ENCODE data around the gene NOC2L.

GRCh38 chr1:995665-996633 is 36.9 kb upstream of the NOC2L start:
- no peak for TF ChIP-seq EHF (CRISPR knock-in tag; IDR thresholded peaks at IDR 0.05)
- TF ChIP-seq MAX (IDR thresholded peaks at IDR 0.05): no peak
- no peak for TF ChIP-seq CTCF (IDR thresholded peaks at IDR 0.05)
- no peak for TF ChIP-seq EP300 (IDR thresholded peaks at IDR 0.05)
- no peak for TF ChIP-seq SMC3 (IDR thresholded peaks at IDR 0.05)

Data from A549 (cell line).